ENCODE data around the gene ZFYVE28. TPM values are rescaled to one million over a fixed set of nuclear protein-coding genes. Genes with fewer than 3 reads are reported as not detected.
A peak's percentile ranks its signal among the peaks of the same experiment; 100 is the strongest.

The ZFYVE28 gene
- total RNA-seq, 2 donors from 2014 or later, result 5.7 to 16.8 TPM

DNA sequence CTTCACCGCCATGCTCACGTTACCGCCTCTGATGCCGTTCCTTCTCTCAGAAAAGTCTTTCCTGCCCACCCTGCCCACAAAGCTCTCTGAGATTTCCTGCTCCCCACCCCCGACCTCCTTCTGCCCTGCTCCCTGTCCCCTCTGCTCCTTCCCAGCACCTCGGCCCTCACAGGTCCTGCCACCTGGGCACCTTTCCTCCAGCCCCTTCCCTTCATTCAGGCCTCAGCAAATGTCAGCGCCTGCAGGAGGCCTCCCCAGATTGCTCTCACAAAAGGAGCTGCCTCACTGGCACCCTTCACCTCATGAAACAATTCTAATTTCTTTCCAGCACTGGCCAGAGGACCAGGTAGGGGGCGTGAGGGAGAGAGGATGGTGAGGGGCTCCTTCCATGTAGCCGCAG is 122.9 kb downstream of the ZFYVE28 start:
- no peak for ATAC-seq
- Histone ChIP-seq H3K27ac (no peak overlapping the region), H3K4me3 (no peak overlapping the region), H3K4me1 (peaks cover 6% of the 10 kb centered on the region), H3K36me3 (replicated peaks in 1 of 2; ENCODE audit: insufficient read depth in 1 of 2, low read depth in 2 of 2) (no peaks in the 10 kb centered on the region), H3K9me3 (no peaks in the 10 kb centered on the region), H3K27me3 (no peaks in the 10 kb centered on the region)
- intact Hi-C loops (cut with DNase I), result no loop called here
- DNase-seq, result no peak
- TF ChIP-seq POLR2A (IDR thresholded peaks at IDR 0.05), result no peak
- TF ChIP-seq, protein P1, sequence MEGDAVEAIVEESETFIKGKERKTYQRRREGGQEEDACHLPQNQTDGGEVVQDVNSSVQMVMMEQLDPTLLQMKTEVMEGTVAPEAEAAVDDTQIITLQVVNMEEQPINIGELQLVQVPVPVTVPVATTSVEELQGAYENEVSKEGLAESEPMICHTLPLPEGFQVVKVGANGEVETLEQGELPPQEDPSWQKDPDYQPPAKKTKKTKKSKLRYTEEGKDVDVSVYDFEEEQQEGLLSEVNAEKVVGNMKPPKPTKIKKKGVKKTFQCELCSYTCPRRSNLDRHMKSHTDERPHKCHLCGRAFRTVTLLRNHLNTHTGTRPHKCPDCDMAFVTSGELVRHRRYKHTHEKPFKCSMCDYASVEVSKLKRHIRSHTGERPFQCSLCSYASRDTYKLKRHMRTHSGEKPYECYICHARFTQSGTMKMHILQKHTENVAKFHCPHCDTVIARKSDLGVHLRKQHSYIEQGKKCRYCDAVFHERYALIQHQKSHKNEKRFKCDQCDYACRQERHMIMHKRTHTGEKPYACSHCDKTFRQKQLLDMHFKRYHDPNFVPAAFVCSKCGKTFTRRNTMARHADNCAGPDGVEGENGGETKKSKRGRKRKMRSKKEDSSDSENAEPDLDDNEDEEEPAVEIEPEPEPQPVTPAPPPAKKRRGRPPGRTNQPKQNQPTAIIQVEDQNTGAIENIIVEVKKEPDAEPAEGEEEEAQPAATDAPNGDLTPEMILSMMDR (IDR thresholded peaks at IDR 0.05), result no peak
- 81 to 92% methylated on average over 9 of the region's 9 CpGs for WGBS, 2 donors

GRCh38 chr4:2292646-2293108 is 125.8 kb downstream of the ZFYVE28 start:
- Histone ChIP-seq H3K4me1 (peaks cover 6% of the 10 kb centered on the region), H3K9me3 (no peaks in the 10 kb centered on the region), H3K27me3 (no peaks in the 10 kb centered on the region), H3K36me3 (replicated peaks in 1 of 2; ENCODE audit: insufficient read depth in 1 of 2, low read depth in 2 of 2) (no peaks in the 10 kb centered on the region), H3K4me3 (no peak overlapping the region), H3K27ac (no peak overlapping the region)
- intact Hi-C loops (cut with DNase I), result no loop called here
- ATAC-seq (no peak), DNase-seq (no peak)
- TF ChIP-seq POLR2A (IDR thresholded peaks at IDR 0.05), result no peak
- TF ChIP-seq, protein P1 (IDR thresholded peaks at IDR 0.05), result no peak
- WGBS, 2 donors, result 70 to 73% methylated on average over 6 of the region's 6 CpGs

- Histone ChIP-seq H3K27me3 (no peaks in the 10 kb centered on the region), H3K4me3 (no peak overlapping the region), H3K27ac (no peak overlapping the region), H3K9me3 (no peaks in the 10 kb centered on the region), H3K4me1 (peaks cover 6% of the 10 kb centered on the region), H3K36me3 (replicated peaks in 1 of 2; ENCODE audit: insufficient read depth in 1 of 2, low read depth in 2 of 2) (no peaks in the 10 kb centered on the region)
- TF ChIP-seq POLR2A (IDR thresholded peaks at IDR 0.05), result no peak
- TF ChIP-seq, protein P1 (IDR thresholded peaks at IDR 0.05), result no peak
- peak in 2 of 4 donors; percentile 1 to 11 for DNase-seq
- peak; percentile 3 for ATAC-seq
- intact Hi-C loops (cut with DNase I), result no loop called here
- WGBS, 2 donors, result 83 to 84% methylated on average over 13 to 17 of the region's 20 CpGs
These were observed 126.5 kb downstream of the ZFYVE28 start for GRCh38 chr4:2291705-2292645.

DNA sequence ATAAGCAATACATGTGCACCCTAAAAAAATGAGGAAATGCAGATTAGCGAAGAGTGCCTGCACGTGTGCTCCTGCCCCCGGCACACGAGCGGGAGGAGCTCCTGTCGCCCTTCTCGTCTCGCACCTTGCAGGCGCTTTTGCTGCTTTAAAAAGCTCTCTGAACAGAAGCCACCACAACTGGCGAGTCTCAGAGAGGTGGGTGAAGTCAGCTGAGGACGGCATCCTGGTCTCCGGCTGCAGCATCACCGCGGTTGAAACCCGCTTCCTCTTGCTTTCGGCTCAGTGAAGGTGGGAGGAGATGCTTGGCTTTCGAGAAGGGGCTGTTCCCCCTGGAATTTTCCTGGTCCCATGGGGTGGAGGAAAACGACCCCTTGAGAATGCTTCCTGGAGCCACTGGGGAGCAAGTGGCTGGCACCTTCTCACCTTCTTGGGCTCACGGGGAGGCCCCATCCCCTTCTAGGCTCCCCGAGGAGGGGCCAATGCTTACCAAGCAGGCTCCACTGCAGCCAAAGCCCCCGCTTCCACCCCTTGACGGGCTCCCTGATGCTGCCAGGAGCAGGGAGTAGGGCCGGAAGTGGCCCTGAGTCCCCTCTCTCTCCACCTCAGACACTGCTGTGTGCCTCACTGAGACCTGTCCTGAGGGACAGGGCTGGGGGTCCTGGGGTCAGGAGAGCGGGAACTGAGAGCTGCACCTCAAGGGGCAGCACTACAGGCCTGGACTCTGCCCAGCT is 127.3 kb downstream of the ZFYVE28 start:
- Histone ChIP-seq H3K4me1 (no peaks in the 10 kb centered on the region), H3K4me3 (no peak overlapping the region), H3K27ac (no peak overlapping the region), H3K27me3 (no peaks in the 10 kb centered on the region), H3K36me3 (replicated peaks in 1 of 2; ENCODE audit: insufficient read depth in 1 of 2, low read depth in 2 of 2) (no peaks in the 10 kb centered on the region), H3K9me3 (no peaks in the 10 kb centered on the region)
- DNase-seq, result peak in 2 of 4 donors; percentile 10 to 21
- intact Hi-C loops (cut with DNase I), result no loop called here
- WGBS, 2 donors, result 66 to 90% methylated on average over 18 to 24 of the region's 24 CpGs
- no peak for TF ChIP-seq POLR2A (IDR thresholded peaks at IDR 0.05)
- TF ChIP-seq, protein P1 (IDR thresholded peaks at IDR 0.05), result no peak
- ATAC-seq, result no peak

Data from body of pancreas (tissue), 4 donors.